ENCODE results near the gene IL1RL2.

Gene IL1RL2

GRCh38 chr2:102269200-102269524 is 82.3 kb downstream of the IL1RL2 start:
- no peak for DNase-seq

- no peak for DNase-seq
Measured at GRCh38 chr2:102271844-102272243, 85.0 kb downstream of the IL1RL2 start.

GRCh38 chr2:102273619-102274211 is 86.9 kb downstream of the IL1RL2 start:
- DNase-seq, result no peak

GRCh38 chr2:102276549-102277201 is 89.9 kb downstream of the IL1RL2 start:
- no peak for DNase-seq

GRCh38 chr2:102277202-102277700 is 90.4 kb downstream of the IL1RL2 start:
- DNase-seq, result no peak

- no peak for DNase-seq
Measured at GRCh38 chr2:102278720-102279390, 92.0 kb downstream of the IL1RL2 start.

- DNase-seq, result no peak
Measured at GRCh38 chr2:102279391-102279735, 92.5 kb downstream of the IL1RL2 start.

- DNase-seq, result no peak
Measured at GRCh38 chr2:102282678-102283091, 95.9 kb downstream of the IL1RL2 start.

GRCh38 chr2:102283996-102284395 is 97.2 kb downstream of the IL1RL2 start:
- DNase-seq, result no peak

GRCh38 chr2:102284611-102285010 is 97.8 kb downstream of the IL1RL2 start:
- no peak for DNase-seq

- DNase-seq, result no peak
Measured at GRCh38 chr2:102285368-102285767, 98.5 kb downstream of the IL1RL2 start.

- DNase-seq, result no peak
Measured at GRCh38 chr2:102286041-102286440, 99.2 kb downstream of the IL1RL2 start.

- DNase-seq, result no peak
Measured at GRCh38 chr2:102289129-102289528, 102.3 kb downstream of the IL1RL2 start.
